GM19324 (cell line): ENCODE results near the gene SHC3.

Experiments used
- ATAC-seq: cut with Tn5 transposase; IDR thresholded peaks from one replicate; pipeline ENCODE4 v1.9.1; 2021; ENCODE audit warnings: mild to moderate bottlenecking, moderate library complexity; ENCODE audit not compliant: unreplicated experiment, low FRiP score

Gene SHC3

GRCh38 chr9:89115426-89115825 lies 63.2 kb downstream of the SHC3 start:
- ATAC-seq, result no peak

GRCh38 chr9:89114741-89115140 lies 63.9 kb downstream of the SHC3 start:
- no peak for ATAC-seq

- ATAC-seq, result no peak
These were observed 64.8 kb downstream of the SHC3 start for GRCh38 chr9:89113851-89114250.

GRCh38 chr9:89112243-89112642 lies 66.4 kb downstream of the SHC3 start:
- no peak for ATAC-seq

- ATAC-seq, result no peak
These were observed 69.0 kb downstream of the SHC3 start for GRCh38 chr9:89109666-89110065.

- no peak for ATAC-seq
These were observed 71.2 kb downstream of the SHC3 start for GRCh38 chr9:89107406-89107805.

GRCh38 chr9:89106224-89106851 lies 72.3 kb downstream of the SHC3 start:
- no peak for ATAC-seq

GRCh38 chr9:89104821-89105220 lies 73.8 kb downstream of the SHC3 start:
- no peak for ATAC-seq

- ATAC-seq, result no peak
These were observed 81.4 kb downstream of the SHC3 start for GRCh38 chr9:89097219-89097618.

GRCh38 chr9:89096807-89097206 lies 81.8 kb downstream of the SHC3 start:
- no peak for ATAC-seq

- no peak for ATAC-seq
These were observed 82.7 kb downstream of the SHC3 start for GRCh38 chr9:89095761-89096528.

GRCh38 chr9:89093201-89093975 lies 85.2 kb downstream of the SHC3 start:
- ATAC-seq, result no peak

- ATAC-seq, result no peak
These were observed 89.4 kb downstream of the SHC3 start for GRCh38 chr9:89089176-89089575.

GRCh38 chr9:89083626-89084025 lies 95.0 kb downstream of the SHC3 start:
- ATAC-seq, result no peak

GRCh38 chr9:89080193-89080592 lies 98.4 kb downstream of the SHC3 start:
- ATAC-seq, result no peak

GRCh38 chr9:89079391-89079790 lies 99.2 kb downstream of the SHC3 start:
- no peak for ATAC-seq

- no peak for ATAC-seq
These were observed 99.8 kb downstream of the SHC3 start for GRCh38 chr9:89078860-89079259.

GRCh38 chr9:89078421-89078820 lies 100.2 kb downstream of the SHC3 start:
- no peak for ATAC-seq

- peak; percentile 58 for ATAC-seq
These were observed 101.1 kb downstream of the SHC3 start for GRCh38 chr9:89077519-89077918.

GRCh38 chr9:89073397-89073796 lies 105.2 kb downstream of the SHC3 start:
- no peak for ATAC-seq

- ATAC-seq, result no peak
These were observed 107.0 kb downstream of the SHC3 start for GRCh38 chr9:89071591-89071990.
